CD4-positive, alpha-beta T cell (primary cell): ENCODE measurements around the gene PLCXD1. TPM values are rescaled to one million over a fixed set of nuclear protein-coding genes. Genes with fewer than 3 reads are reported as not detected.
"Not testable (repeated sequence)": the region's sequence is repeated elsewhere in the genome, so short reads cannot be mapped to it uniquely, and the experiment has no call there.

Source experiments
- ATAC-seq: fragments of 200-7000 bp; cut with Tn5 transposase; one replicate; pipeline ENCODE4 v1.10.0; 2022; ENCODE audit warnings: mild to moderate bottlenecking; ENCODE audit not compliant: poor library complexity
- CTCF ChIA-PET: fragments of 350-600 bp; sonication (Branson Sonifier 250); formaldehyde crosslinking; loops from one replicate; lab custom pipeline; 2021; ENCODE audit warnings: antibody characterized with exemption, inconsistent platforms; lab: Charles Lee
- POLR2A ChIA-PET: fragments of 350-600 bp; sonication (Branson Sonifier 250); formaldehyde crosslinking; loops from one replicate; lab custom pipeline; 2021; ENCODE audit warnings: antibody characterized with exemption, inconsistent platforms; lab: Charles Lee
- DNase-seq, 14 experiments: peaks; one replicate each; pipeline ENCODE4 v3.0.0-alpha.2; 2013 to 2020; ENCODE audit warnings: mixed read lengths in 2 of 14
- H3K27ac ChIP-seq, 2 donors: one replicate each; pipeline versions ENCODE4 v1.5.1 to v1.7.0; 2013; ENCODE audit warnings: low read length in 2 of 2, low read depth in 1 of 2, mild to moderate bottlenecking in 1 of 2
- H3K27me3 ChIP-seq, 2 experiments: 1 replicate in 1 of 2; 2 replicates in 1 of 2; pipeline versions ENCODE4 v1.6.1 to v1.7.0; 2013; ENCODE audit warnings: low read length in 2 of 2, control low read depth in 1 of 2, mild to moderate bottlenecking in 1 of 2, moderate library complexity in 1 of 2; ENCODE audit not compliant: insufficient read depth in 2 of 2, control insufficient read depth in 1 of 2
- H3K36me3 ChIP-seq: one replicate; pipeline ENCODE4 v1.6.1; 2013; ENCODE audit warnings: low read length, control low read depth; ENCODE audit not compliant: insufficient read depth
- H3K4me1 ChIP-seq: one replicate; pipeline ENCODE4 v1.6.1; 2013; ENCODE audit warnings: low read length, control low read depth; ENCODE audit not compliant: insufficient read depth
- H3K4me3 ChIP-seq: one replicate; pipeline ENCODE4 v1.5.1; 2013; ENCODE audit warnings: mild to moderate bottlenecking, low read length, moderate library complexity
- H3K9me3 ChIP-seq, 2 experiments: 1 replicate in 1 of 2; 2 replicates in 1 of 2; pipeline versions ENCODE4 v1.6.1 to v1.7.0; 2013; ENCODE audit warnings: low read length in 2 of 2, mild to moderate bottlenecking in 2 of 2, control low read depth in 1 of 2, moderate library complexity in 1 of 2; ENCODE audit not compliant: control insufficient read depth in 1 of 2, insufficient read depth in 1 of 2
- H3K27ac Mint-ChIP-seq: one replicate; pipeline ENCODE4 v1.8.0; 2020; ENCODE audit warnings: mixed read lengths
- H3K27me3 Mint-ChIP-seq: one replicate; pipeline ENCODE4 v1.8.0; 2021; ENCODE audit warnings: mixed read lengths
- H3K36me3 Mint-ChIP-seq: one replicate; pipeline ENCODE4 v1.8.0; 2021; ENCODE audit warnings: low read depth, mixed read lengths
- H3K4me1 Mint-ChIP-seq: one replicate; pipeline ENCODE4 v1.8.0; 2021; ENCODE audit warnings: low read depth, mixed read lengths
- H3K4me3 Mint-ChIP-seq: one replicate; pipeline ENCODE4 v1.8.0; 2020; ENCODE audit warnings: mild to moderate bottlenecking, mixed read lengths
- H3K9me3 Mint-ChIP-seq: one replicate; pipeline ENCODE4 v1.8.0; 2020; ENCODE audit warnings: mixed read lengths
- intact Hi-C, 2 experiments: fragments of 100-400 bp; cut with DNase I in 1 of 2; cut with micrococcal nuclease in 1 of 2; formaldehyde crosslinking; loops; one replicate each; pipeline versions ENCODE4 v1.15.1 to v1.9.0; 2023 to 2025; cut with DNase I, micrococcal nuclease
- total RNA-seq, 174 experiments: library from RNA in 2 of 174; stranded (reverse) in 2 of 174; gene quantifications; one replicate each; pipeline ENCODE4 v1.2.3 and lab custom pipeline; 2021 to 2026
- TF ChIP-seq, protein P1 (sequence below): fragments of 200-600 bp; IDR thresholded peaks from one replicate; pipeline ENCODE4 v1.8.0; 2022; ENCODE audit warnings: antibody characterized with exemption, mild to moderate bottlenecking

The PLCXD1 gene
- total RNA-seq, 2 experiments from 2014 or later = 33.0 to 35.8 TPM

DNA sequence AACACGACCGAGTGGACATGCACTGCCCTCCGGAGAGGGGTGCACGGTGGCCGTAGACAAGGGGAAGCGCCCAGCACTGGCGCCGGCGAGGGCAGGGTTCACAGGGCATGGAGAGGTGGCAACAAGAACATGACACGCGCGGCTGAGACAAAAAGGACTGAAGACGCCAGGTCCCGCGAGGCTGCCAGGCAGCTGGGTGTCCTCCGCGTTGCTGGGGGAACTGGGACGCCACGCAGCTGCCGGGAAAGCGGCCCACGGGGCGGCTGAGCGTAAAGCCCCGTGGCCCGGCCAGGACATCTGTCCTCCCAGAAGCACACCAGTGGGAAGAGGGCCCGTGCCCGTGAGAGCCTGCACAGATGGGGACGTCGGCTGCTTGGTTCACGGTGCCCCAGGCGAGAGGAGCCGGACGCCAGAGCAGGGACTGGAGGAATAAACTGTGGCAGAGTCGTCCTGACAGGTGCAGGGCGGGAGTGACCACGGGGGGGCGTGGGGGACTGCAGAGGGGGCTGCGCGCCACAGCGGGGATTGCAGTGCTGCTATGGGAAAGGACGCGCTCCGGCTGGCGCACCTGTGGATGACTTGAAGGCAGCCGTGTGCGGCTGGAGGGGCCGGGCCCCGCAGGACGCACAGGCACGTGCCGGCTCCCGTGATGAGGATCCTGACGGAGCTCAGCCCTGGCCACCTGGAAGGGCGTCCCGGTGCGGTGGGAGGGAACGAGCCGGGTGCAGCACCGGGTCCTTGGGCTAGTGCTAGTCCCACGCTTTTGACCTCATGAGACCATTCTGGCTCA, 69.5 kb downstream of the PLCXD1 start:
- DNase-seq = no peak
- H3K27me3 Mint-ChIP-seq = no peaks in the 10 kb centered on the region
- no peak overlapping the region for H3K4me3 ChIP-seq

DNA sequence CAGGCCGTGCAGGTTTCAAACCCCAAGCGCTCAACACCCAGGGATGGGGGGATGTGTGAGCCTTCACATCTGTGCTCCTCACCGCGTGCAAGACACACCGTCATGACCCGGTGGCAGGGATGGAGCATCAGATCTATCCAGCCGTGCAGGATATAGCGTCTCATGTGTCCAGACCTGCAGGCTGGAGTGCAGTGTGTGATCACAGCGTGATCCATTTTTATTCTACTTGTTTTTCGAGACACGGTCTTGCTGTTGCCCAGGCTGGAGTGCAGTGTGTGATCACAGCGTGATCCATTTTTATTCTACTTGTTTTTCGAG, 70.1 kb downstream of the PLCXD1 start:
- H3K9me3 Mint-ChIP-seq, H3K4me3 Mint-ChIP-seq, intact Hi-C loops, H3K4me3 ChIP-seq, H3K27ac ChIP-seq, H3K4me1 Mint-ChIP-seq, H3K27me3 ChIP-seq, H3K4me1 ChIP-seq, POLR2A ChIA-PET, H3K27me3 Mint-ChIP-seq, H3K27ac Mint-ChIP-seq, H3K36me3 ChIP-seq, DNase-seq, ATAC-seq, CTCF ChIA-PET: not testable (repeated sequence)
- H3K9me3 ChIP-seq = peaks cover 0 to 12% of the 10 kb centered on the region in 2 experiments
- H3K36me3 Mint-ChIP-seq = peaks cover 24% of the 10 kb centered on the region

More for the DNA sequence above, 69.5 kb downstream of the PLCXD1 start:
- H3K36me3 ChIP-seq = peaks cover 9% of the 10 kb centered on the region
- ChIA-PET POLR2A (no interaction called here), CTCF (no interaction called here)
- Mint-ChIP-seq H3K27ac (no peak overlapping the region), H3K4me3 (no peak overlapping the region), H3K4me1 (no peaks in the 10 kb centered on the region), H3K9me3 (no peaks in the 10 kb centered on the region), H3K36me3 (peaks cover 24% of the 10 kb centered on the region)
- no peak for ATAC-seq
- peaks cover 0 to 12% of the 10 kb centered on the region in 2 experiments for H3K9me3 ChIP-seq
- H3K27me3 ChIP-seq = no peaks in the 10 kb centered on the region
- no peak overlapping the region for H3K27ac ChIP-seq
- TF ChIP-seq, protein P1, sequence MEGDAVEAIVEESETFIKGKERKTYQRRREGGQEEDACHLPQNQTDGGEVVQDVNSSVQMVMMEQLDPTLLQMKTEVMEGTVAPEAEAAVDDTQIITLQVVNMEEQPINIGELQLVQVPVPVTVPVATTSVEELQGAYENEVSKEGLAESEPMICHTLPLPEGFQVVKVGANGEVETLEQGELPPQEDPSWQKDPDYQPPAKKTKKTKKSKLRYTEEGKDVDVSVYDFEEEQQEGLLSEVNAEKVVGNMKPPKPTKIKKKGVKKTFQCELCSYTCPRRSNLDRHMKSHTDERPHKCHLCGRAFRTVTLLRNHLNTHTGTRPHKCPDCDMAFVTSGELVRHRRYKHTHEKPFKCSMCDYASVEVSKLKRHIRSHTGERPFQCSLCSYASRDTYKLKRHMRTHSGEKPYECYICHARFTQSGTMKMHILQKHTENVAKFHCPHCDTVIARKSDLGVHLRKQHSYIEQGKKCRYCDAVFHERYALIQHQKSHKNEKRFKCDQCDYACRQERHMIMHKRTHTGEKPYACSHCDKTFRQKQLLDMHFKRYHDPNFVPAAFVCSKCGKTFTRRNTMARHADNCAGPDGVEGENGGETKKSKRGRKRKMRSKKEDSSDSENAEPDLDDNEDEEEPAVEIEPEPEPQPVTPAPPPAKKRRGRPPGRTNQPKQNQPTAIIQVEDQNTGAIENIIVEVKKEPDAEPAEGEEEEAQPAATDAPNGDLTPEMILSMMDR = no peak
- H3K4me1 ChIP-seq = no peaks in the 10 kb centered on the region
- intact Hi-C loops = no loop called here

DNA sequence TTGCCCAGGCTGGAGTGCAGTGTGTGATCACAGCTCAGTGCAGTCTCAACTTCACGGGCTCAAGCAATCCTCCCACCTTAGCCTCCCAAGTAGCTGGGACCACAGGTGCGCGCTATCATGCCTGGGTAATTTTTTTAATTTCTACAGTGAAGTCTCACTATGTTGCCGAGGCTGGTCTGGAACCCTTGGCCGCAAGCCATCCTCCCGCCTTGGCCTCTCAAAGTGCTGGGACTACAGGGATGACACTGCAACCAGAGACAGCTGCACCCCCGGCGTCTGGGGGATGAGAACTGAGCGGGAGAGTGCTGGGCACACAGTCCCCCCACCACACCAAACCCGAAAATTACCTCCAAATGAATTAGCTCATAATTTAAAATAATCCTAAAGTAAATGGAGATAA, 70.6 kb downstream of the PLCXD1 start:
- Histone ChIP-seq H3K27me3 (no peaks in the 10 kb centered on the region), H3K9me3 (peaks cover 0 to 10% of the 10 kb centered on the region in 2 experiments), H3K4me1 (peaks cover 5% of the 10 kb centered on the region), H3K27ac (no peak overlapping the region), H3K36me3 (peaks cover 9% of the 10 kb centered on the region), H3K4me3 (no peak overlapping the region)
- ChIA-PET CTCF (no interaction called here), POLR2A (no interaction called here)
- peaks cover 4% of the 10 kb centered on the region for H3K4me1 Mint-ChIP-seq
- H3K27me3 Mint-ChIP-seq = no peaks in the 10 kb centered on the region
- H3K27ac Mint-ChIP-seq = no peak overlapping the region
- intact Hi-C loops = no loop called here
- ATAC-seq = no peak
- TF ChIP-seq, protein P1 = no peak
- no peak for DNase-seq
- H3K9me3 Mint-ChIP-seq = no peaks in the 10 kb centered on the region
- H3K4me3 Mint-ChIP-seq = no peak overlapping the region
- H3K36me3 Mint-ChIP-seq = peaks cover 28% of the 10 kb centered on the region

DNA sequence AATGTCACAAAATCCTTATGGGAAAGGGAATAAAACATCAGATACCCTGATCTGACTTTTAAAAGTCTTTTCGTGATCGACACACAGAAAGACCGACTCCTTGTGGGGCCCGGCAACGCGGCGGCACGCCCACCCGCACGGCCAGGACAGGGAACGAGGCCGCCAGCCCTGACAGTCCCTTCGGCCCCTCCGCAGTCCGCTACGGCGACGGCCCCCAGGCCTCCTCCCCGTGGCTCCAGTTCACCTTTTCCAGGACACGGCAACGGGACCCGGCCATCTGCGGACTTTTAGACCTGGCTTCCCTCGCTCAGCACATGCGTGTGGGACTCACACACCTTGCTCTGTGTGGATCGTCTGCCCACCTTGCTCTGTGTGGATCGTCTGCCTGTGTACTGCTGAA, 71.0 kb downstream of the PLCXD1 start:
- no peak overlapping the region for H3K4me3 Mint-ChIP-seq
- peaks cover 31% of the 10 kb centered on the region for H3K36me3 Mint-ChIP-seq
- intact Hi-C loops = no loop called here
- ATAC-seq (no peak), DNase-seq (no peak)
- no peaks in the 10 kb centered on the region for H3K9me3 Mint-ChIP-seq
- no peak overlapping the region for H3K27ac ChIP-seq
- ChIA-PET CTCF (no interaction called here), POLR2A (no interaction called here)
- peaks cover 0 to 10% of the 10 kb centered on the region in 2 experiments for H3K9me3 ChIP-seq
- TF ChIP-seq, protein P1 = no peak
- no peaks in the 10 kb centered on the region for H3K27me3 ChIP-seq
- H3K36me3 ChIP-seq = peaks cover 4% of the 10 kb centered on the region
- H3K27me3 Mint-ChIP-seq = no peaks in the 10 kb centered on the region
- no peak overlapping the region for H3K27ac Mint-ChIP-seq
- H3K4me1 Mint-ChIP-seq = peaks cover 9% of the 10 kb centered on the region
- peaks cover 9% of the 10 kb centered on the region for H3K4me1 ChIP-seq
- no peak overlapping the region for H3K4me3 ChIP-seq
